HG02571 (cell line): Measurements from ENCODE around the gene DNAH2.

Experiments
- ATAC-seq: cut with Tn5 transposase; IDR thresholded peaks from one replicate; pipeline ENCODE4 v1.9.1; 2021; ENCODE audit warnings: mild to moderate bottlenecking, moderate library complexity; ENCODE audit not compliant: unreplicated experiment

Gene DNAH2, protein sequence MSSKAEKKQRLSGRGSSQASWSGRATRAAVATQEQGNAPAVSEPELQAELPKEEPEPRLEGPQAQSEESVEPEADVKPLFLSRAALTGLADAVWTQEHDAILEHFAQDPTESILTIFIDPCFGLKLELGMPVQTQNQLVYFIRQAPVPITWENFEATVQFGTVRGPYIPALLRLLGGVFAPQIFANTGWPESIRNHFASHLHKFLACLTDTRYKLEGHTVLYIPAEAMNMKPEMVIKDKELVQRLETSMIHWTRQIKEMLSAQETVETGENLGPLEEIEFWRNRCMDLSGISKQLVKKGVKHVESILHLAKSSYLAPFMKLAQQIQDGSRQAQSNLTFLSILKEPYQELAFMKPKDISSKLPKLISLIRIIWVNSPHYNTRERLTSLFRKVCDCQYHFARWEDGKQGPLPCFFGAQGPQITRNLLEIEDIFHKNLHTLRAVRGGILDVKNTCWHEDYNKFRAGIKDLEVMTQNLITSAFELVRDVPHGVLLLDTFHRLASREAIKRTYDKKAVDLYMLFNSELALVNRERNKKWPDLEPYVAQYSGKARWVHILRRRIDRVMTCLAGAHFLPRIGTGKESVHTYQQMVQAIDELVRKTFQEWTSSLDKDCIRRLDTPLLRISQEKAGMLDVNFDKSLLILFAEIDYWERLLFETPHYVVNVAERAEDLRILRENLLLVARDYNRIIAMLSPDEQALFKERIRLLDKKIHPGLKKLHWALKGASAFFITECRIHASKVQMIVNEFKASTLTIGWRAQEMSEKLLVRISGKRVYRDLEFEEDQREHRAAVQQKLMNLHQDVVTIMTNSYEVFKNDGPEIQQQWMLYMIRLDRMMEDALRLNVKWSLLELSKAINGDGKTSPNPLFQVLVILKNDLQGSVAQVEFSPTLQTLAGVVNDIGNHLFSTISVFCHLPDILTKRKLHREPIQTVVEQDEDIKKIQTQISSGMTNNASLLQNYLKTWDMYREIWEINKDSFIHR (N-terminal part only)

DNA sequence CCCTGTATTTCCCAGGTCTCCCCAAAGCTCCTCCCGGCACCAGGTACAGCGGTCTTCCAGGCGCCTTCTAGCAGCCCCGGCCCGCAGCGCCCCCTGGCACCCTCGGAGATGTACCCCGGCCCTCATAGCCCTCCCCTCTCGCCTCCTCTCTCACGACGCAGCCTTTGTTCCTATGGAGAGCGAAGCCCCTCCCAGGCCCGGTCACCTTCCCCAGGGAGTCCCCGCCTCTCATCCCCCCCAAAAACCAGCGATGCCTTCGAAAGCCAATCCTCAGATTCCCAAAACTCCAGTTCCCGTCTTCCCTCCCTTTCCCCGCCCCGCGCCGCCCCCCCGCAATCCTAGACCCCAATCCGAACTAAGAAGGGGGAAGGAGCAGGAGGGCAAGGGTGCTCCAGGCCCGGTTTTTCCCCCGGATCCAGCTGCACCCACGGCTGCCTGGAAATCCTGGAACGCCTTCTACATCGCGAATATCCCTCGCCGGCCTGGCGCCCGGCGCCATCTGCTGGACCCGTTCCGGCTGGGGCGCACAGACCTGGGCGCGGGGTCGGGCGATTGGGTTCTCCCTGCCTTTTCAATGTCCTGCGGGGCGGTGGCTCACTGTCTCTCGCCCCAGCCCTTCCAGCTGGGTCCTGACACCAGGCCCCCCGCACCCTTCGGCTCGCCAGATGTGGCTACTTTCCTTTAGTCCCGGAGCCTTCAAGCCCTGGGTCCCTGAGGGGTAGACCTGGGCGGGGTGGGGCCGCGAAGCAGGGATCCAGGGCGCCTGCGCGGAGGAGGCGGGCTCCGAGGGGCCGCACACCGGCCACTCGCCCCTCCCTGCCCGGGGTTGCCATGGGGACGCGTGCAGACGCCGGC, at the start of gene DNAH2:
Gene DNAH2, plus strand, starts transcription at position 844 of the 855 bp plus-strand sequence. CDS start 1,991 bp downstream, outside the sequence.
- ATAC-seq, result no peak

DNA sequence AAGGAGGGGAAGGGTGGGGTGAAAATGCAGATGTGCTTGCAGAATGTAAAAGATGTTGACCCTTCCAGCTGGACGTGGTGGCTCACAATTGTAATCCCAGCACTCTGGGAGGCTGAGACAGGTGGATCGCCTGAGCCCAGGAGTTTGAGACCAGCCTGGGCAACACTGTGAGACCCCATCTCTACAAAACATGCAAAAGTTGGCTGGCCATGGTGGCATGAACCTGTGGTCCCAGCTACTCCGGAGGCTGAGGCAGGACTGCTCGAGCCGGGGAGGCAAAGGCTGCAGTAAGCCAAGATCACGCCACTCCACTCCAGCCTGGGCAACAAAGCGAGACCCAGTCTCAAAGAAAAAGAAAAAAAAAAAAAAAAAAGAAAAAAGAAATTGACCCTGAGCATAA, 49.1 kb upstream of the DNAH2 start:
- ATAC-seq, result no peak

DNA sequence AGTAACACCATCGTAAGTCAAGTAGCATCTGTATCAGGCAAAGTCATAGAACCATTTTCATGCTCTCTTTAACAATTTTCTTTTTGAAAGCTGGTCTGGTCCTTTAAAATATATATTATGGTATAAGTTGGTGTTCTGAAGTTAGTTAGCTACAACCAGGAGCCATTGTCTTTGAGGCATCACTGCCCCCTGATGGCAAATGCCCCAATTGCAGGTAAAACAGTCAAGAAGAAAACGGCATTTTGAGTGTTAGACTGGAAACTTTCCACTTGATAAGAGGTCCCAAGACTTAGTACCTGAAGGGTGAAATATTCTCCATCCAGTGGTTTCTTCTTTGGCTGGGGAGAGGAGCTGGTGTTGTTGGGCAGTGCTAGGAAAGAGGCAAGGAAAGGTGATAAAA, 44.3 kb upstream of the DNAH2 start:
- ATAC-seq, result no peak

DNA sequence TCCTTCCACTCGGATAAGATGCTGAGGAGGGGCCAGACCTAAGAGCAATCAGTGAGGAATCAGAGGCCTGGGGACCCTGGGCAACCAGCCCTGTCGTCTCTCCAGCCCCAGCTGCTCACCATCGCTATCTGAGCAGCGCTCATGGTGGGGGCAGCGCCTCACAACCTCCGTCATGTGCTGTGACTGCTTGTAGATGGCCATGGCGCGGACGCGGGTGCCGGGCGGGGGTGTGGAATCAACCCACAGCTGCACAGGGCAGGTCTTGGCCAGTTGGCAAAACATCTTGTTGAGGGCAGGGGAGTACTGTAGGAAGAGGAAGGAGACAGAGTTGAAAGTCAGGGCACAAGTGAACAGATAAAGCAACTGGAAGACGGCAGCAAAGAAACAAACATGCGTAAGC, 42.6 kb upstream of the DNAH2 start:
- no peak for ATAC-seq

DNA sequence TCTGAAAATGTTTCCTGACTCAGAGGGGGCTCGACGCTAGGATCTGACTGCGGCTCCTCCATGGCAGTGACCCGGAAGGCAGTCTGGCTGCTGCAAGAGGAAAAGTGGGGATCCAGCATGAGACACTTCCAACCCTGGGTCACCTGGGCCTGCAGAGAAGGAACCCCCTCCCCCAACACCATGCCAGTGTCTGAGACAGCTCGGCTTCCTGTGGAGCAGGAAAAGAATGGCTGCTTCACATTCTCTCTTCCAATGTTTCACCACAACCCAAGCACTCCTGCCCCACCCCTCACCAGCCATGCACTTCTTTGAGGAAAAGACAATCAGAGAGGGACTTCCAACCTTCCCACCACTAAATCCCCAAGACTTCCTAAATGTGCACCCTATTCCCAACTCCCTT, 41.0 kb upstream of the DNAH2 start:
- no peak for ATAC-seq

DNA sequence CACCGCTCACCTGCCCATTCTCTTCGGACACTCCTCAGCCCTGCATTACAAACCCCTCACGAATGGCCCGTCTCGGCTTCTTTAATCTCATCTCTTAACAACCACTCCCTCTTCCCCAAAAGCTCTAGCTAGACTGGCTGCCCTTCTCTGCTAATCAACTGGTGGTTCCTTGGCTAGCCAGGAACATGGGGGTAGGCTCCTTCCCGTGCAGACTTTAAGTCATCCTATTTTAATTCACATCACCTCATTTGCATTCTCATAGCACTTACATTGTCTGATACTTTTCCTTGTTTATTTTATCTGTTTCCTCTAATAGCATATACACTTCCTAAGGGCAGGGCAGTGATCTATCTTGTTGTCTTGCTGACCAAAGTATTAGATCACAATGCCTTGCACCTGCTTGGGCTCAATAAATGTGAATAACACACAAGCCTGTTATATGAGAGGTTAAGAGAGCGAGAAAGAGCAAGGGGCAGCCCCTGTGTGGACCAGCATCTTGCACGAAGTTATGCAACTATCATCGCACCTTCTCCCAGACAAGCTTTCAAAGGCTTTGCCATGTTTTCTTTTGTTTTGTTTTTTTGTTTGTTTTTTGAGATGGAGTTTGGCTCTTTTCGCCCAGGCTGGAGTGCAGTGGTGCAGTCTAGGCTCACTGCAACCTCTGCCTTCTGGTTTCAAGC, 40.0 kb upstream of the DNAH2 start:
- ATAC-seq, result no peak

DNA sequence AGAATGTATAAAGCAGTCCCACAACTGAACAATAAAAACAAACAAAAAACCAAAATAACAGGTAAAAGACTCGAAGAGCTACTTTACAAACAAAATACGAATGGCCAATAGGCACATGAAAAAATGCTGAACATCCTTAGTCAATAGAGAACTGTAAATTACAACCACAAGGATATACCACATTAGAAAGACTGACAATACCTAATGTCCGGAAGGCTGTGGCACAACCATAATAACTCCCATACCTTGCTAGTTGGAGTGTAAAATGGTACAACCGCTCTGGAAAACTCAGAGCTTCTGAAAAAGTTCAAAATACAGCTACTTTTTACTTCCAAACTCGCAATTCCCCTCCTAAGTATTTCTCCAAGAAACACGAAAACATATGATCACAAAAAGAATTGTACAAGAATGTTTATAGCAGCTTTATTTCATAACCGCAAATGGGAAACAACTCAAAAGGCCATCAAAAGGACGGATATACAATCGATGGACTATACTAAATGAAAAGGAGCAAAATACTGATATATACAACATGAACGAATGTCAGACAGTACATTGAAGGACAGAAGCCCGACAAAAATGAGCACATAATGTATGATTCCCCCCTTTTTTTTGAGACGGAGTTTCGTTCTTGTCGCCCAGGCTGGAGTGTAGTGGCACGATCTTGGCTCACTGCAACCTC, 32.6 kb upstream of the DNAH2 start:
- no peak for ATAC-seq

DNA sequence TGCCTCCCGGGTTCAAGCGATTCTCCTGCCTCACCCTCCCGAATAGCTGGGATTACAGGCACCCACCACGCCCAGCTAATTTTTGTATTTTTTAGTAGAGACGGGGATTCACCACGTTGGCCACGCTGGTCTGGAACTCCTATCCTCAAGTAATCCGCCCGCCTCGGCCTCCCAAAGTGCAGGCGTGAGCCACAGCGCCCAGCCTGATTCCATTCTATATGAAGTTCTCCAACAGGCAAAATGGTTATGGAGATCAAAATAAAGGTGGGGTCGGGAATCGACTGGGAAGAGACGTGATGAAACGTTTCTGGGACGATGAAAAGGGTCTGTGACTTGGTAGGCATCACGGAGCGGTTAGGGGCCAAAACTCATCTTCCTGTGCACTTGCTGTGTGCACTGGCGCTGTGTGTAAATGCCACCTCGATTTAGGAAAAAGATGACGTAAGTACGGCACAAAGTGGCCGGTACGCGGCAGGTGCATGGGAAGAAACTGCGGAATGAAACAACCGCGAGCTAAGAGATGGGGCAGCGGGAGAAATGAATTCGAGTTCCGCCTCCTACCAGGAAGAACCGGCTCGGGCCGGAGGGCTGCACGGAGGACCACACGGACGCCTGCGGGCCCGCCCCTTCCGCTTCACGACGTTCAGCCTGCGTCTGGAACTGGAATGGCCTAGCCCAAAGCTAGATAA, 31.9 kb upstream of the DNAH2 start:
- peak; percentile 40 for ATAC-seq

DNA sequence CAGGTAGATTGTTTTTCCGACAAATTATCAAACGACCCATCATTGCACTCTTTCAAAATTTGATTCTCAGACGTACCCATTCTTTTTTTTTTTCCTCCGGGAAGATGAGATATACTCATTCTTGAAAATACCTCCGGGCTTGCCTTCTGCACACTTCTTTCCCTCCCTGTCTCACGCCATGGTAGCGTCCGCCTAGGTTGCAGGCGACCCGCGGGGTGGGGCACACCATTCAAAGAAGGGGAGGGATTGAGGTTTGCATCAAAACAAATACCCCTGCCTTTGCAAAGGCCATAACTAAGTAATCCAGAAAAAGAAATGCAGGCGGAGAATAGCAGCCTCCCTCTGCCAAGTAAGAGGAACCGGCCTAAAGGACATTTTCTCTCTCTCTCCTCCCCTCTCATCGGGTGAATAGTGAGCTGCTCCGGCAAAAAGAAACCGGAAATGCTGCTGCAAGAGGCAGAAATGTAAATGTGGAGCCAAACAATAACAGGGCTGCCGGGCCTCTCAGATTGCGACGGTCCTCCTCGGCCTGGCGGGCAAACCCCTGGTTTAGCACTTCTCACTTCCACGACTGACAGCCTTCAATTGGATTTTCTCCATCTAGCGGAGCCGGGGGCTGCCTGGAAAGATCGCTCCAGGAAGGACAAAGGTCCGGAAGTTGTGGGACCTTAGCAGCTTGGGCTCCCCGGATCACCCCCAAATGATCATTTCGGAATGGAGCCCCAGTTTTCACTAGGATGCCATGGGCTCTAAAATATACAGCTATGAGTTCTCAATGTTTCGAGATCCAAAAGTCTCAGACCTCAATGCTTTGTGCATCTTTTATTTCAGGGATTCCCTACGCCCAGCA, 31.1 kb upstream of the DNAH2 start:
- ATAC-seq, result peak; percentile 38

DNA sequence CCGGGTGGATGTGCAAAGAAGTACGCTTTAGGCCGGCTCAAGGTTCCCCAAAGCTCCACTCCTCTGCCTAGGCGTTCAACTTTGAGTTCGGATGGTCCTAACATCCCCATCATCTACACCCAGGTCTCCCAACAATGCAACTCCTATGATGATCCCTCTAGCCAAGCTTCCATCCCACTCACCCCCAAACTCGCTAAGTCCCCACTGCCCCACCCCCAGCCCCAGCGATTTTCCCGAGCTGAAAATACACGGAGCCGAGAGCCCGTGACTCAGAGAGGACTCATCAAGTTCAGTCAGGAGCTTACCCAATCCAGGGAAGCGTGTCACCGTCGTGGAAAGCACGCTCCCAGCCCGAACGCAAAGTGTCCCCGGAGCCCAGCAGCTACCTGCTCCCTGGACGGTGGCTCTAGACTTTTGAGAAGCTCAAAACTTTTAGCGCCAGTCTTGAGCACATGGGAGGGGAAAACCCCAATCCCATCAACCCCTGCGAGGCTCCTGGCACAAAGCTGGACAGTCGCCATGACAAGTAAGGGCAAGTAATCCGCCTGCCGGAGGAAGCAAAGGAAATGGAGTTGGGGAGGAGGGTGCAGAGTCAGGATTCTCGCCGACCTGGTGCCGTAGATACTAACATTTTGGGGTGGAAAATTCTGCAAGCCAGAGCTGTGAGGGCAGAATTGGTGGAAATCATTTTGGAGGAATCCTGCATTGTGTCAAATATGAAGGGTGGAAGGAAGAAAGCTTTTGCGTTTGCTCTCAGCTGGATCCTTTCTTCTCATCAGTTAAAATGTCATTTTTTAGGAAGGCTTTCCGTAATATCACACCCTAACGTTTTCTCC, 30.3 kb upstream of the DNAH2 start, which contains the start of gene TP53:
Gene TP53, minus strand, starts transcription at position 419 of the 836 bp plus-strand sequence. CDS start 10,896 bp downstream, outside the sequence.
- ATAC-seq, result no peak

DNA sequence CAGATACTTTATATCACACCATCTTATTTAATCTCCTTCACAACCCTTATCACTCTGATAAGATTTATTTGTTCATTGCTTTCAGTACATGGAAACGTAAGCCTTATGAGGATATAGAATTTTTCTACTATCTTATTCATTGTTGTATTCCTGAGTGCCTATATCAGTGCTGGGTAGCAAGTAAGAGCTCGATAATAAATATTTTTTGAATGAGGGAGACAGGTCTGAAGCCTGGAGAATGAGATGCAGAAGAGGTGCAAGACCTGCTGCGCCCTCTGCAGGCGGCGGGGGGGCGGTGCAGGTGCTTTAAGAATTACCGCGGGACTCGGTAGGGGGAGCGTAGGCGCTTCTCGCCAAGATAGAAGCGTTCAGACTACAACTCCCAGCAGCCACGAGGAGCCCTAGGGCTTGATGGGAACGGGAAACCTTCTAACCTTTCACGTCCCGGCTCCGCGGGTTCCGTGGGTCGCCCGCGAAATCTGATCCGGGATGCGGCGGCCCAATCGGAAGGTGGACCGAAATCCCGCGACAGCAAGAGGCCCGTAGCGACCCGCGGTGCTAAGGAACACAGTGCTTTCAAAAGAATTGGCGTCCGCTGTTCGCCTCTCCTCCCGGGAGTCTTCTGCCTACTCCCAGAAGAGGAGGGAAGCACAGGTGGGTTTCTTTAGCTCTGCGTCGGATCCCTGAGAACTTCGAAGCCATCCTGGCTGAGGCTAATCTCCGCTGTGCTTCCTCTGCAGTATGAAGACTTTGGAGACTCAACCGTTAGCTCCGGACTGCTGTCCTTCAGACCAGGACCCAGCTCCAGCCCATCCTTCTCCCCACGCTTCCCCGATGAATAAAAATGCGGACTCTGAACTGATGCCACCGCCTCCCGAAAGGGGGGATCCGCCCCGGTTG, 29.4 kb upstream of the DNAH2 start, which contains the start of gene WRAP53:
Gene WRAP53, plus strand, starts transcription at position 570 of the 900 bp plus-strand sequence. Its CDS starts 172 bp downstream, at position 742.
- peak; percentile 56 for ATAC-seq

DNA sequence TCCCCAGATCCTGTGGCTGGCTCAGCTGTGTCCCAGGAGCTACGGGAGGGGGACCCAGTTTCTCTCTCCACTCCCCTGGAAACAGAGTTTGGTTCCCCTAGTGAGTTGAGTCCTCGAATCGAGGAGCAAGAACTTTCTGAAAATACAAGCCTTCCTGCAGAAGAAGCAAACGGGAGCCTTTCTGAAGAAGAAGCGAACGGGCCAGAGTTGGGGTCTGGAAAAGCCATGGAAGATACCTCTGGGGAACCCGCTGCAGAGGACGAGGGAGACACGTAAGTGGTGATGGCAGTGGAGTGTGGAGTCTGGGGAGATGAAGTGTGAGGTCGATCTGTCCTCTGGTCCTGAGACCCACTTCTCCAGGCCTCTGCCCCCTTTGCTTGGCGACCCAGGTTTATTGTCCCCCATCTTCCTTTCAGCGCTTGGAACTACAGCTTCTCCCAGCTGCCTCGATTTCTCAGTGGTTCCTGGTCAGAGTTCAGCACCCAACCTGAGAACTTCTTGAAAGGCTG, 28.7 kb upstream of the DNAH2 start:
- no peak for ATAC-seq

DNA sequence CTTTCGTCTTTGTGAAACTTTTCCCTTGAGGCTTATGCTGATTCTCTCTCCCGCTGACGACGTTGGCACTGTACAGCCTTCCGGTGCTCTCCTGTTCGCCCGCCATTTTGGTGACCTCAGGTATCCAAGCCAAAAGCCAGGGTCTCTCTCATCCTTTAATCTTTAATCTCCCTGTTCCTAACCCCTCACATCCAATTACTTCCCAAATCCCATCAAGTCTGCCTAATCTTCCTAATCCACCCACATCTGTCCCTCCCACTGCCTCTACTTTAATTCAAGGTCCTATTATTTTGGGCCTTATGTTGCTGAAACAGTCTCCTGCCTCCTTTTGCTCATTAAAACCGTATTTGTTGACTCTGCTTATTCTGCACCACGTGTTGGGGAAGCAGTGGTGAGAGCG, 22.0 kb upstream of the DNAH2 start:
- no peak for ATAC-seq

DNA sequence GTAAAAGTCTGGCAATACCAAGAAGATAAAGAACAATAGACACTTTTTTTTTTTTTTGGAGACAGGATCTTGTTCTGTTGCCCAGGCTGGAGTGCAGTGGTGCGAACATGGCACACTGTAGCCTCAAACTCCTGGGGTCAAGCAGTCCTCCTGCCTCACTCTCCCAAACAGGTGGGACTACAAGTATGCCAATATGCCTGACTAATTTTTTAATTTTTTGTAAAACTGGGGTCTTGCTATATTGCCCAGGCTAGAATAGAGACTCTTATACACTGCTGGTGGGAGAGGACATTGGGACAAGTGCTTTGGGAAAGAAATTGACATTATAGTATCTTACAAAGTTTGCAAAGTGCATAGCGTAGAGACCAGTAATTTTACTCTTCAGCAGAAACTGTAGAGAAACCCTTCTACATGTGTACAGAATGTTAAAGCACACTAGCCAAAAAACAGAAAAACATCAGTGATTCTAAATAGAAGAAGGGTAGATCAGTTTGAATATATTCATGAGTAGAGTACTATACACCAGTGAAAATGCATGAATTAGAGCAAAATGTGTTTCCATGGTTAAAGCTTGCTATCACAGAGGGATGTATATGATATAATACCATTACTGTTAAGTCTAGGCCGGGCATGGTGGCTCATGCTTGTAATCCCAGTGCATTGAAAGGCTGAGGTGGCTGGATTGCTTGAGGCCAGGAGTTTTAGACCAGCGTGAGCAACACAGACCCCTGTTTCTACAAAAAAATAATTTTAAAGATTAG, 19.5 kb upstream of the DNAH2 start:
- ATAC-seq, result no peak

DNA sequence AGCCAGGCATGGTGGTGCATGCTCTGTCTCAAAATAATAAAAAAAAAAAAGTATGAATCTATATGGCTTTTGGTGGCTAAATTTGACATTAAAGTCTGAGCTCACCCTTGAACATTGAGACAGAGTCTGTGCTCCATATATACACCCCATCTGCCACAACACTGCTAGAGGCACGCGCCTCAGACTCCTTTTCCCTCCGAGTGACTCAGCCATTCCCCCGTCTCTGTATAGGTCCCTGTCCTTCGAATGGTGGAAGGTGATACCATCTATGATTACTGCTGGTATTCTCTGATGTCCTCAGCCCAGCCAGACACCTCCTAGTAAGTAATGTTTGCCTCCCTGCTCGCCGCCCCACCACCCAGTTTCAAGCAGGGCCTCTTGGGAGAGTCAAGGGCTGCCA, 17.0 kb upstream of the DNAH2 start:
- ATAC-seq, result no peak
